ENCODE data around the gene SPON1.
A peak's percentile ranks its signal among the peaks of the same experiment; 100 is the strongest.

The SPON1 gene

DNA sequence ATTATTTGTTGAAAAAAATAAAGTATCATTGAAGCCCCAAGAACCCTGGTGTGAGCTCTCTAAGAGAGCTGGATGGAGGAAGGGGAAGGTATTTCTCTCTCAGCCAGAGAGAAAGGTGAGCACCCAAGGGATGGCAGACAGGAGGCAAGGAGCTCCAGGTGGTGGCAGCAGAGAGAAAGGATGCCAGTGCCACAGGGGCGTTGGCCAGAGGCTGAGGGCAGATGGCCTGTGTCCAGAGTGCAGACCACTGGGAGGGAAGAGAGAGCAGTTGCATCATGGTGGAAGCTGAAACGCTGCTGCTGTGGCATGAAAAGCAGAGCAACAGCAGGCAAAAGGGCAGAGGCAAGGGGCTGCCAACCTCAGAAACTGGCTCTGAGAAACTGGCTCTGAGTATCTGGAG, 8.5 kb downstream of the SPON1 start:
- H3K4me3 ChIP-seq (ENCODE audit: low read depth, low read length, poor library complexity, severe bottlenecking) = no peak overlapping the region
- H3K4me2 ChIP-seq (ENCODE audit: low read length) = no peak overlapping the region
- no peaks in the 10 kb centered on the region for H3K79me2 ChIP-seq (ENCODE audit: insufficient read depth, low read length)
- H3K27ac ChIP-seq (ENCODE audit: low read depth, low read length, poor library complexity, severe bottlenecking) = no peak overlapping the region
- H4K20me1 ChIP-seq (ENCODE audit: insufficient read depth, low read length) = no peaks in the 10 kb centered on the region
- H2AFZ ChIP-seq (ENCODE audit: low read length) = no peak overlapping the region
- H3K36me3 ChIP-seq (ENCODE audit: insufficient read depth, low read length) = no peaks in the 10 kb centered on the region
- no peaks in the 10 kb centered on the region for H3K27me3 ChIP-seq (ENCODE audit: insufficient read depth, low read length)
- H3F3A ChIP-seq (ENCODE audit: insufficient read depth, low read length) = no peaks in the 10 kb centered on the region
- H3K9me2 ChIP-seq (ENCODE audit: low read depth, low read length) = no peaks in the 10 kb centered on the region
- TF ChIP-seq, protein P1, sequence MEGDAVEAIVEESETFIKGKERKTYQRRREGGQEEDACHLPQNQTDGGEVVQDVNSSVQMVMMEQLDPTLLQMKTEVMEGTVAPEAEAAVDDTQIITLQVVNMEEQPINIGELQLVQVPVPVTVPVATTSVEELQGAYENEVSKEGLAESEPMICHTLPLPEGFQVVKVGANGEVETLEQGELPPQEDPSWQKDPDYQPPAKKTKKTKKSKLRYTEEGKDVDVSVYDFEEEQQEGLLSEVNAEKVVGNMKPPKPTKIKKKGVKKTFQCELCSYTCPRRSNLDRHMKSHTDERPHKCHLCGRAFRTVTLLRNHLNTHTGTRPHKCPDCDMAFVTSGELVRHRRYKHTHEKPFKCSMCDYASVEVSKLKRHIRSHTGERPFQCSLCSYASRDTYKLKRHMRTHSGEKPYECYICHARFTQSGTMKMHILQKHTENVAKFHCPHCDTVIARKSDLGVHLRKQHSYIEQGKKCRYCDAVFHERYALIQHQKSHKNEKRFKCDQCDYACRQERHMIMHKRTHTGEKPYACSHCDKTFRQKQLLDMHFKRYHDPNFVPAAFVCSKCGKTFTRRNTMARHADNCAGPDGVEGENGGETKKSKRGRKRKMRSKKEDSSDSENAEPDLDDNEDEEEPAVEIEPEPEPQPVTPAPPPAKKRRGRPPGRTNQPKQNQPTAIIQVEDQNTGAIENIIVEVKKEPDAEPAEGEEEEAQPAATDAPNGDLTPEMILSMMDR (IDR thresholded peaks at IDR 0.05; ENCODE audit: low read length) = peak; percentile 52; the same call in 1 of the 2 replicates
- TF ChIP-seq EZH2 (IDR thresholded peaks at IDR 0.05; ENCODE audit: borderline replicate concordance, low read length) = no peak
- H3K9ac ChIP-seq (ENCODE audit: low read length) = no peak overlapping the region
- H3K9me3 ChIP-seq (ENCODE audit: low read length) = no peaks in the 10 kb centered on the region
- no peaks in the 10 kb centered on the region for H3K4me1 ChIP-seq (ENCODE audit: insufficient read depth, low read length, severe bottlenecking)

- Histone ChIP-seq H3K4me1 (ENCODE audit: insufficient read depth, low read length, severe bottlenecking) (no peaks in the 10 kb centered on the region), H3K27ac (ENCODE audit: low read depth, low read length, poor library complexity, severe bottlenecking) (no peak overlapping the region), H3K27me3 (ENCODE audit: insufficient read depth, low read length) (no peaks in the 10 kb centered on the region), H3K36me3 (ENCODE audit: insufficient read depth, low read length) (no peaks in the 10 kb centered on the region), H3K4me3 (ENCODE audit: low read depth, low read length, poor library complexity, severe bottlenecking) (no peak overlapping the region), H4K20me1 (ENCODE audit: insufficient read depth, low read length) (no peaks in the 10 kb centered on the region), H3K79me2 (ENCODE audit: insufficient read depth, low read length) (no peaks in the 10 kb centered on the region), H2AFZ (ENCODE audit: low read length) (no peak overlapping the region), H3K4me2 (ENCODE audit: low read length) (no peak overlapping the region), H3K9me2 (ENCODE audit: low read depth, low read length) (no peaks in the 10 kb centered on the region), H3K9ac (ENCODE audit: low read length) (no peak overlapping the region), H3K9me3 (ENCODE audit: low read length) (no peaks in the 10 kb centered on the region), H3F3A (ENCODE audit: insufficient read depth, low read length) (no peaks in the 10 kb centered on the region)
- TF ChIP-seq, protein P1 (IDR thresholded peaks at IDR 0.05; ENCODE audit: low read length) = no peak
- TF ChIP-seq EZH2 (IDR thresholded peaks at IDR 0.05; ENCODE audit: borderline replicate concordance, low read length) = no peak
Observed at GRCh38 chr11:13972043-13972910, 9.8 kb downstream of the SPON1 start.

DNA sequence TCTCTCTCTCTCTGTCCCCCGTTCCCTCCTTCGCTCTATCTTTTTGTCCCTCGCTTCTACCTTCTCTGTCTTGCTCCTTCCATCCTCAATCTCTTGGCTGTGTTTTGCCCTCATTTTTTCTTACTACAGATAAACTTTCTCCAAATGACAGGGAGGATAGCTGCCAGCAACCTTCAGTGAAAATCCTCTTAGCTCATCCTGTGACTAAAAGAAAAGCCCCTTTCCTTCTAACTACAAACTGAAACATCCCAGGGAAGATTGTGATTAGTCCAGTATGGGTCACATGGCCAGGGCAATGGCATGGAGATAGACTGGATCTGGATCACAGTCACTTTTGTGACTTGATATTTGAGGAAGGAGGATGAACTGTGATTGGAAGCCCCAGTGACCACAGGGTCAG, 10.4 kb downstream of the SPON1 start:
- no peak overlapping the region for H2AFZ ChIP-seq (ENCODE audit: low read length)
- H3K9ac ChIP-seq (ENCODE audit: low read length) = no peak overlapping the region
- H3F3A ChIP-seq (ENCODE audit: insufficient read depth, low read length) = no peaks in the 10 kb centered on the region
- H3K27ac ChIP-seq (ENCODE audit: low read depth, low read length, poor library complexity, severe bottlenecking) = no peak overlapping the region
- H3K4me1 ChIP-seq (ENCODE audit: insufficient read depth, low read length, severe bottlenecking) = no peaks in the 10 kb centered on the region
- H3K9me3 ChIP-seq (ENCODE audit: low read length) = no peaks in the 10 kb centered on the region
- H3K4me2 ChIP-seq (ENCODE audit: low read length) = no peak overlapping the region
- no peaks in the 10 kb centered on the region for H3K36me3 ChIP-seq (ENCODE audit: insufficient read depth, low read length)
- no peaks in the 10 kb centered on the region for H3K79me2 ChIP-seq (ENCODE audit: insufficient read depth, low read length)
- H3K4me3 ChIP-seq (ENCODE audit: low read depth, low read length, poor library complexity, severe bottlenecking) = no peak overlapping the region
- TF ChIP-seq EZH2 (IDR thresholded peaks at IDR 0.05; ENCODE audit: borderline replicate concordance, low read length) = no peak
- TF ChIP-seq, protein P1 (IDR thresholded peaks at IDR 0.05; ENCODE audit: low read length) = no peak
- no peaks in the 10 kb centered on the region for H3K9me2 ChIP-seq (ENCODE audit: low read depth, low read length)
- H3K27me3 ChIP-seq (ENCODE audit: insufficient read depth, low read length) = no peaks in the 10 kb centered on the region
- H4K20me1 ChIP-seq (ENCODE audit: insufficient read depth, low read length) = no peaks in the 10 kb centered on the region

All from OCI-LY1 (cell line).